ENCODE data around the gene TRAK1. TPM values are rescaled to one million over a fixed set of nuclear protein-coding genes. Genes with fewer than 3 reads are reported as not detected.

The TRAK1 gene
- total and polyA plus RNA-seq, 8 donors = 28.2 to 50.3 (median 31.0) TPM

GRCh38 chr3:42052484-42053351 lies 38.4 kb upstream of the TRAK1 start:
- intact Hi-C loops (cut with DNase I) = no loop called here
- H3K27ac ChIP-seq = peak overlapping the region; percentile 54 to 76
- ATAC-seq (peak; percentile 53), DNase-seq (peak in 1 of 4 donors; percentile 39)
- H3K9me3 ChIP-seq = no peaks in the 10 kb centered on the region
- TF ChIP-seq CTCF (IDR thresholded peaks at IDR 0.05) = no peak
- peaks cover 15 to 35% of the 10 kb centered on the region in 2 donors for H3K4me1 ChIP-seq
- no peak overlapping the region for H3K4me3 ChIP-seq
- H3K27me3 ChIP-seq = no peaks in the 10 kb centered on the region
- H3K36me3 ChIP-seq = no peaks in the 10 kb centered on the region

DNA sequence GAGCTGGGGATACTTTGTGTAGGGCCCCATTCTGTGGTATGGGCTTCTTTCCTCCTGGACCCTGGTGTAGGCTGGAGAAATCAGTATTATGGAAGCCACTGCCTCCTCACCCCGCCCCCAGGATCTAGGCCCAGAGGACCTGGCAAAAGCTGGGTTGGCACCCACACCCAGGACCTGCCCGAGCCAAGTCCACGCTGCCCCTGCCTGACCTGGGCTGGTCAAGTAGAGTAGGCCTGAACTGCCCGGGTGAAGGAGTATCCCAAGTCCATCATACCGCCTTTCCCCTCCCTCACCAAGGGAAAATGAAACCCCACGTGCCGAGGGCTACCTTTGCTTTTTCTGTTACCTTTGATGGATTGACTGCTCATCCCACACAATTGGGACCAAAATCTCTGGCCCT lies 37.7 kb upstream of the TRAK1 start:
- intact Hi-C loops (cut with DNase I) = no loop called here
- ATAC-seq (peak; percentile 41), DNase-seq (no peak)
- TF ChIP-seq CTCF (IDR thresholded peaks at IDR 0.05) = no peak
- Histone ChIP-seq H3K27ac (peak overlapping the region in 1 of 2 donors; percentile 34), H3K9me3 (no peaks in the 10 kb centered on the region), H3K4me1 (peaks cover 15 to 31% of the 10 kb centered on the region in 2 donors), H3K27me3 (no peaks in the 10 kb centered on the region), H3K36me3 (no peaks in the 10 kb centered on the region), H3K4me3 (no peak overlapping the region)

DNA sequence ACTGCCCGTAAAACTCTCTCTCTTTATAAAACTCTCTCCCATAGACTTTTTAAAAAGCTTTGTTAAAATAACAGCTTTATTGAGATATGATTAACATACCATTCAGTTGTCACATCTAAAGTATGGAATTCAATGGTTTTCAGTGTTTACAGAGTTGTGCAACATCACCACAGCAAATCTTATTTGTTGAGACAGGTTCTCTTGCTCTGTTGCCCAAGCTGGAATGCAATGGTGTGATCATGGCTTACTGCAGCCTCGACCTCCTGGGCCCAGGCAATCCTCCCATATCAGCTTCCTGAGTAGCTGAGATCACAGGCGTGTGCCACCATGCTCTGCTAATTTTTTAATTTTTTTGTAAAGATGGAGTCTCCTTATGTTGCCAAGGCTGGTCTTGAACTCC lies 35.9 kb upstream of the TRAK1 start:
- Histone ChIP-seq H3K4me3 (no peak overlapping the region), H3K27me3 (no peaks in the 10 kb centered on the region), H3K36me3 (no peaks in the 10 kb centered on the region), H3K9me3 (no peaks in the 10 kb centered on the region), H3K27ac (no peak overlapping the region), H3K4me1 (peaks cover 15 to 45% of the 10 kb centered on the region in 2 donors)
- TF ChIP-seq CTCF (IDR thresholded peaks at IDR 0.05) = no peak
- ATAC-seq = no peak
- DNase-seq = no peak
- intact Hi-C loops (cut with DNase I) = no loop called here

DNA sequence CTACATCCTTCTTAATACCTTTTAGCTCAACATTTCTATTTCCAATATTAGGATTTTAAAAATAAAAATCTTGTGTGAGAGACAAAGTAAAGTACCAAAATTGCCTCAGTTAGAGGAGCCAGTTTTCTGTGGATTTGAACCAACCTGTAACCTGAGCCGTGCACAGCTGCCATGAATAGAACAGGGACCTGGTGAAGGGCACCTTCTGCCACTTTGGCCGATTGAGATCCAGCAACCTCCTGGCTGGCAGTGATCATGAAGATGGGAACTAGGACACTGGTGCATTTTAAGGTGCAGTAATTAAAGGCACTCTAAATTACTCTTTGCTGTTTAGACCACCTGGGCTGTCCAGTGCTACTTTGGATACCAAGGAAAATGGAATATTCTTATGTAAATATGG lies 34.3 kb upstream of the TRAK1 start:
- intact Hi-C loops (cut with DNase I) = no loop called here
- ATAC-seq = no peak
- H3K4me1 ChIP-seq = peaks cover 18 to 56% of the 10 kb centered on the region in 2 donors

More for the DNA sequence above, 34.3 kb upstream of the TRAK1 start:
- no peaks in the 10 kb centered on the region for H3K27me3 ChIP-seq
- no peak for DNase-seq
- no peak overlapping the region for H3K27ac ChIP-seq
- H3K9me3 ChIP-seq = no peaks in the 10 kb centered on the region
- H3K36me3 ChIP-seq = no peaks in the 10 kb centered on the region
- TF ChIP-seq CTCF (IDR thresholded peaks at IDR 0.05) = no peak
- no peak overlapping the region for H3K4me3 ChIP-seq

Measured in left lung (tissue), 10 donors.